HG03135 (cell line): ENCODE results near the gene FIZ1.

ENCODE experiments used
- ATAC-seq: cut with Tn5 transposase; IDR thresholded peaks from one replicate; pipeline ENCODE4 v1.9.1; 2021; ENCODE audit warnings: mild to moderate bottlenecking, moderate library complexity; ENCODE audit not compliant: unreplicated experiment

FIZ1 gene

DNA sequence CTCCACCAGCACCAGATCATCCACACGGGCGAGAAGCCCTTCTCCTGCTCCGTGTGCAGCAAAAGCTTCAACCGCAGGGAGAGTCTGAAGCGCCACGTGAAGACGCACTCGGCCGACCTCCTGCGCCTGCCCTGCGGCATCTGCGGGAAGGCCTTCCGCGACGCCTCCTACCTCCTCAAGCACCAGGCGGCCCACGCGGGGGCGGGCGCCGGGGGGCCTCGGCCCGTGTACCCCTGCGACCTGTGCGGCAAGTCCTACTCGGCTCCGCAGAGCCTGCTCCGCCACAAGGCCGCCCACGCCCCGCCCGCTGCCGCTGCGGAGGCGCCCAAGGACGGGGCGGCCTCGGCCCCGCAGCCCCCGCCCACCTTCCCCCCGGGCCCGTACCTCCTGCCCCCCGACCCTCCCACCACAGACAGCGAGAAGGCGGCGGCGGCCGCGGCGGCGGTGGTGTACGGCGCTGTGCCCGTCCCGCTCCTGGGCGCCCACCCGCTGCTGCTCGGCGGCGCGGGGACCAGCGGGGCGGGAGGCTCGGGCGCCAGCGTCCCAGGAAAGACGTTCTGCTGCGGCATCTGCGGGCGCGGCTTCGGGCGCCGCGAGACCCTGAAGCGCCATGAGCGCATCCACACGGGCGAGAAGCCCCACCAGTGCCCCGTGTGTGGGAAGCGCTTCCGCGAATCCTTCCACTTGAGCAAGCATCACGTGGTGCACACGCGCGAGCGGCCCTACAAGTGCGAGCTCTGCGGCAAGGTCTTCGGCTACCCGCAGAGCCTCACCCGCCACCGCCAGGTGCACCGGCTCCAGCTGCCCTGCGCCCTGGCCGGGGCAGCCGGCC, 15.6 kb upstream of the FIZ1 start:
- ATAC-seq = no peak

DNA sequence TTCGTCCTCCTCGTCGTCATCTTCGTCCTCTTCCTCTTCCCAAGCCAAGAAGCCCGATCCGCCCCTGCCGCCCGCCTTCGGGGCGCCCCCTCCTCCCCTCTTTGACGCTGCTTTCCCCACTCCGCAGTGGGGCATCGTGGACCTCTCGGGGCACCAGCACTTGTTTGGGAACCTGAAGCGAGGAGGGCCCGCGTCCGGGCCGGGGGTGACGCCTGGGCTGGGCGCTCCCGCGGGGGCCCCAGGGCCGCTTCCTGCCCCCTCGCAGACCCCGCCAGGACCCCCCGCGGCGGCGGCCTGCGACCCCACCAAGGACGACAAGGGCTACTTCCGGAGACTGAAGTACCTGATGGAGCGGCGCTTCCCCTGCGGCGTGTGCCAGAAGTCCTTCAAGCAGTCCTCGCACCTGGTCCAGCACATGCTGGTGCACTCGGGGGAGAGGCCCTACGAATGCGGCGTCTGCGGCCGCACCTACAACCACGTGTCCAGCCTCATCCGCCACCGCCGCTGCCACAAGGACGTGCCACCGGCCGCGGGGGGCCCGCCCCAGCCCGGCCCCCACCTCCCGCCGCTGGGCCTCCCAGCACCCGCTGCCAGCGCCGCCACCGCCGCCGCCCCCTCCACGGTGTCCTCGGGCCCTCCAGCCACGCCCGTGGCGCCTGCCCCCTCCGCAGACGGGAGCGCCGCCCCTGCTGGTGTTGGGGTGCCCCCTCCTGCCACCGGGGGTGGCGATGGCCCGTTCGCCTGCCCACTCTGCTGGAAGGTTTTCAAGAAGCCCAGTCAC, 14.8 kb upstream of the FIZ1 start:
- no peak for ATAC-seq

DNA sequence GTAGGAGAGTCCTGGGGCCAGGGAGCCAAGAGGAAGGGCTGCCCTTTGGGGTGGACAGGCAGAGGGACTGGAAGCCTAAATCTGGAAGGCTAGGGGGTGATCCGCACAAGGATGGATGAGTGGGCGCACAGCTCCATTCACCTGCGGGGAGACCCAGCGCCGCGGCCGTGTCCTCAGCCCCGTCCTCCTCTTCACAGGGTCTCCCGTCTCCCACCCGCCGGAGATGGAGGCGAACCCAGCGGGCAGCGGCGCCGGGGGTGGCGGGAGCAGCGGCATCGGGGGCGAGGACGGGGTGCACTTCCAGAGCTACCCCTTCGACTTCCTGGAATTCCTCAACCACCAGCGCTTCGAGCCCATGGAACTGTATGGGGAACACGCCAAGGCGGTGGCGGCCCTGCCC, 14.1 kb upstream of the FIZ1 start:
- no peak for ATAC-seq

DNA sequence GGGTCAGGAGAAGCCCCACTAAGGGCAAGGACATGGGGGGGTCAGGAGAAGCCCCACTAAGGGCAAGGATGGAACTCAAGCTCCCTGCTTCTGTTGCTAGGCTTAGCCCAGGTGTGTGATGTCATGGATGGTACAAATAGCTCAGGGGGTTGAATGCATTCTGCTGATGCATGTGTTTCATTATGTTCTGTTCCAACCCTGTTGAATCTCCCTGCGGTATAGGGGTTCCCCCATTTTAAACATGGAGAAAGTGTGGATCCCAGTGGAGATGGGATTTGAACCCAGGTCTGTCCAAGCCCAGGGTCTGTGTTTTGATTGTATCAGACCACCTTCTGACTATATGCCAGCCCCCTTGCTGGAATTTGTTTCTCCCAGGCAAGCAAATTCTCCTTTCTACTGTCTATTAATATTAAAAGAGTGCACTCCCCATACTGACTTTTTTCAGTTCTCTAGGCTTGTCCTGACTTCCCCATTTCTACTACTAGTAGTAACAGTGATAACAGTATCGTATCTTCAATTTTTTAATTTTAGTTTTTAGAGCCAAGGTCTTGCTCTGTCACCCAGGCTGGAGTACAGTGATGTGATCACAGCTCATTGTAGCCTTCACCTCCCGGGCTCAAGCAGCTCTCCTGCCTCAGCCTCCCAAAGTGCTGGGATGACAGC, 12.8 kb upstream of the FIZ1 start:
- ATAC-seq = no peak

DNA sequence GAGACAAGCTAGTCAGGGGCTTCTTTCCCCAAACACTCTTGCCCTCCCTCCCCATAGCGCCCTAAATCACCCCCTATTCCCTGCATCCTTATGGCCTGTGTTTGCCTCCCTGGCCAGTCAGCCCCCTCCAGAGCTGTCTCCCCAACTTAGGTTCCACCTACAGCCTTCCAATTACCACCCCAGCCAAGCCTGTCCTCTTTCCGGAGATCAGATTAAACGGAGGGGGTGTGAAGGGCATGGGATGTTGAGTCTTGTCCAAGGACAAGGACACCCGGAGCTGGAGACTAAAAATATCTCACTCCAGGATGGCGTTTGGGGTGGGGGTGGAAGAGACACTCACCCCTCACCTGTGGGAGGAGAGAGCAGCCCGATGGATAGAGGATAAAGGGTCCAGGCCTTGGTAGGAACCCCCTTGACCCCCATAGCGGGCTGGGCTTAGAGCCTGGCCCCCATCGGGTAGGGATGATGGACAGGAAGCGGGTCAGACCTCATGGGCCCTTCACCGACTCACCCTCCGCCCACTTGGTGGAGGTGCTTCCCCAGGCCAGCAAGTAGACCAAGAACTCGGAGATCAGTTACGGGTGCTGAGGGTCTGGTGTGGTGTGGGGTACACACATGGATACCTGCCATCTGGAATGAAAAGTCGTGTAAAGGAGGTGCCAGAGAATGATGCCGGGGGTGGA, 12.1 kb upstream of the FIZ1 start:
- ATAC-seq = no peak

DNA sequence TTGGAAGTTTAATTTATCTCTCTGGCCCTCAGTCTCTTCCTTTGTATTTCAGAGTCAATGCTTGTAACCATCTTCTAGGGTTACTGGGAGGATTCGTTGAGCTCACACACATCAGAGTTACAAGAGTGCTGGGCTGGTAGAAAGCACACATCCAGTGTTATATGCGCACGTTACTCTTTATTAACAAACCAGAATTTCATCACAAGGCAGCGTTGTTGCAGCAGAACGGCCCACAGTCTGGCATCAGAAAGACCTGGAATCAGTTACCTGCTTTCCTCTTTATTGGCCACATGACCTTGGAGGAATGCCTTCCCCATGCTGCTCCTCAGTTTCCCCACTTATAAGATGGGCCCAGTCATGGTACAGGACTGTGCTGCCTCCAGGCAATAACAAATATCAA, 10.0 kb upstream of the FIZ1 start:
- ATAC-seq = no peak

DNA sequence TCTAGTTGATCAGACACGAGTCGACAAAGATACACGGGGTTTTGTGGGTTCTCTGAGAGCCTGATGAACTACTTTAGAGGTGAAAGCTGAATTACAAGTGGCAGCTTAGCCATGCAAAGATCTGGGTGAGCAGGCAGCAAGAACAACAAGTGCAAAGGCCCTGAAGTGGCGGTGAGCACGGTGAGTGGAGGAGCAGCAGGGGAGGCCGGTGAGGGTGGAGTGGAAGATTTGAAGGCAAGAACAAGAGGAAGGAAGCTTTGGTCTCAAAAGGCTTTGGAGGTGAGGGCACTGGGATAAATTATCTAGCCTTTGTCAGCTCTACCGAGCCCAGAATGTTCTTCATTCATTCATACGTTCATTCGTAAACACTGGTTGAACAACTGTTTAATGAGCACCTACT, 7.5 kb upstream of the FIZ1 start:
- no peak for ATAC-seq

DNA sequence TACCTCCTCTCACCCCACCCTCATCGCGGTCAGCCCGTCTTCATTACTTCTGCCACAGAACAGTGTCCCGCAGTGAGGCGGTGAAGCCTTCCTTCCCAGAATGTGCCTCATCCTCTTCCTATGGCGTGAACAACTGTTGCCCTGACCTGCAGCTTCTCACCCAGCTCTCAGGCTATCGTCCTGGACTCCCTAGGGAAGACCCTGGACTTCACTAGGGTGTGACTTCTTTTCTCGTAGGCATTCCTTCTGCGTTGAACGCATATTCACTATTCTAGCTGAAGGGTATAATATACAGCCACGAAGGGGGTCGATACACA, 7.1 kb upstream of the FIZ1 start:
- no peak for ATAC-seq

DNA sequence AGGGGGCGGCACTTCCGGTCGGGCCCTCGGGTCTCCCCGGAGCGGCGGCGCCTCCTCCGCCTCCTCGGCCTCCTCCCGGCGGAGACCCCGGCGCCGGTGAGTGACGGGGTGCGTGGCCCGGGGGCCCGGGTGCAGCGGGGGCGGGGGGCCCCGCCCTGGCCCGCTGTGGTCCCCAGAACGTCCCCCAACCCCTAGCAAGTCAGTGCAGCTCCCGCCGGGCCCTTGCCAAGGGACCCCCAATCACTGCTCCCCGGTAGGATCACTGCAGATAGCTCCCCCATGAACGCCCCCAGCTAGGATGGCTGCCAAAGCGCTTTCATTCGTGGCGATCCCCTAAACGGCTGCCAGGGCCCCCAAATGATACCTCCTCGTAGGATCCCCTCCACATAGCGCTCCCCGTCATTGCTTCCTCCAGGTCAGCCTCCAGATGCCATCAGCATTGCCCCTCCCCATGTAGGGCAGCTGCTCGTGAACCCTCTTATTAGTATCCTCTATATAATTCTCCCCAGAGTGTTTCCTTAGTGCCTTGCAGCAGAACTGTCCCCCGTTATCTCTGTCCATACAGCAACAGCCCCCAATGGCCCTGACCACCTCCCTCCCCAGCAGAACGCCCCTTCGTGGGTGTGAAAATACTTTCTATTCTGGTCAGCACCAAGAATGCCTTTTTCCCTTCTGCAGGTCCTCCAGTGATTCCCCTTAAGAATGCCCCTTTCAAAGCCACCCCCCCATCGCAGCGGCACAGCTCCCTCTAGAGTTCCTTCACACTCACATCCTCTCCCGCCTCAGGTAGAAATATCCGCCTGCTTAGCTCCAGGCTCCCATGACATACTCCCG, 6.5 kb upstream of the FIZ1 start, which contains the start of gene ZNF865:
TSS of gene ZNF865 (plus strand) at position 11 of the 834 bp plus-strand sequence. CDS start 7,972 bp downstream, outside the sequence.
- ATAC-seq = peak; percentile 34

DNA sequence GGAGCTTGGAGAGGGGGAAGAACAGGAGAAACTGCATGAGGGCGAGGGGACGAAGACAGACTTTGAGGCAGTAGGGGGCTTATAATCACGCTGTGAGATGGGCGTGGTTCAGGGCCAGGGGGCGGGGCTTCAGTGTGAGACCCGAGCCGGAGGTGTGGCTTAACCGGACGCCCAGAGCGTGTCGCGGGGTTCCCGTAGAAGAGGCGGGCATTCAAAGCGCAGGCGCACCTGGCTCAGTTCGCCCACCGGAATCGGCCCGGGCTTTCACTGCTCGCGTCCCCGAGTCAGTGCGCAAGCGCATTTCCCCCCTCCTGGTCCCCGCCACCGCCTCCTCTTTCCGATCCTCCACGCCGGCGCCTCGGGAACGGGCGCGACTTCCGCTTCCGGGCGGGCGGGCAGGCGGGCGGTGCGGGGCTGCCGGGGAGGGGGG, 5.9 kb upstream of the FIZ1 start:
- ATAC-seq = peak; percentile 62

DNA sequence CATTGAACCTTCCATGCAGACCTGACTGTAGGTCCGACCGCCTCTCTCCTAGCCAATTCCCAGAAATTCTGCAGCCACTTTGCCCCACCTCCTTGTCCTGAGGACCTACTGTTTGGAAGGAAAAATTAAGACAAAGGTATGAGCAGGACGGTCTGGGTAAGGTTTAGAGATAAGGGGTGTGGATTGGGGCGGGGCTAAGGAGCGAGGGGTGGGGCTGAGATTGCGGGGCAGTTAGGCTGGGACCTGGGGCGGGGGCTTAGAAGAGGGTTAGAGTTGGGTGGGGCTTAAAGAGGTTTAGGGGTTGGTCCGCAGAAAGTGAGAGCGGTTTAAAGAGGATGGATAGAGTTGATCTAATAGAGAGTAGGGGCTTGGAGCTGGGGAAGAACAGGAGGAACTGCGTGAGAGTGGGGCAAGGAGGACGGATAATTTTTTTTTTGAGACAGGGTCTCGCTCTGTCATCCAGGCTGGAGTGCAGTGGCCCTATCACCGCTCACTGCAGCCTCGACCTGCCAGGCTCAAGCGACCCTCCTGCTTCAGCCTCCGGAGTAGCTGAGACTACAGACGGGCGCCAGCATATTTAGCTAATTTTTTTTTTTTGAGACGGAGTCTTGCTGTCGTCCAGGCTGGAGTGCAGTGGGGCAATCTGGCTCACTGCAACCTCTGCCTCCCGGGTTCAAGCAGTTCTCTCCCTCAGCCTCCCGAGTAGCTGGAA, 4.4 kb upstream of the FIZ1 start:
- ATAC-seq = no peak

DNA sequence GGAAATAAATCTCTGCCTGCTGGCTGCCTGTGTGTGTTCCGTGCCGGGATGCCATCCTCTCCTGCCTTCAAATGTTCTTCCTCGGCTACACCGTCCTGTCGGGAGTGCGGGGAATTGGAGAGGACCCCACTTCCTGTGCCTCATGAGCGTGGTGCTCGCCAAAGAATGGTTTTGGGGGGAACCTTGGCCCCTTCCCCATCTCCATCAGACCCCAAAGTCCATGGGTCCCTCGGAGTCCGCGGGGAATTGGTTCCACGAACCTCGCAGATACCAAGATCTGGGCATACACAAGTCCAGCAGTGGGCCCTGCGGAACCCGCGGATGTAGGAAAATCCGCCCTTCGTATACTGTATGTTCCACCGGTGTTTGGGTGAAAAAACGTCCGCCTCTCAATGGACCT, 3.8 kb upstream of the FIZ1 start:
- ATAC-seq = no peak

DNA sequence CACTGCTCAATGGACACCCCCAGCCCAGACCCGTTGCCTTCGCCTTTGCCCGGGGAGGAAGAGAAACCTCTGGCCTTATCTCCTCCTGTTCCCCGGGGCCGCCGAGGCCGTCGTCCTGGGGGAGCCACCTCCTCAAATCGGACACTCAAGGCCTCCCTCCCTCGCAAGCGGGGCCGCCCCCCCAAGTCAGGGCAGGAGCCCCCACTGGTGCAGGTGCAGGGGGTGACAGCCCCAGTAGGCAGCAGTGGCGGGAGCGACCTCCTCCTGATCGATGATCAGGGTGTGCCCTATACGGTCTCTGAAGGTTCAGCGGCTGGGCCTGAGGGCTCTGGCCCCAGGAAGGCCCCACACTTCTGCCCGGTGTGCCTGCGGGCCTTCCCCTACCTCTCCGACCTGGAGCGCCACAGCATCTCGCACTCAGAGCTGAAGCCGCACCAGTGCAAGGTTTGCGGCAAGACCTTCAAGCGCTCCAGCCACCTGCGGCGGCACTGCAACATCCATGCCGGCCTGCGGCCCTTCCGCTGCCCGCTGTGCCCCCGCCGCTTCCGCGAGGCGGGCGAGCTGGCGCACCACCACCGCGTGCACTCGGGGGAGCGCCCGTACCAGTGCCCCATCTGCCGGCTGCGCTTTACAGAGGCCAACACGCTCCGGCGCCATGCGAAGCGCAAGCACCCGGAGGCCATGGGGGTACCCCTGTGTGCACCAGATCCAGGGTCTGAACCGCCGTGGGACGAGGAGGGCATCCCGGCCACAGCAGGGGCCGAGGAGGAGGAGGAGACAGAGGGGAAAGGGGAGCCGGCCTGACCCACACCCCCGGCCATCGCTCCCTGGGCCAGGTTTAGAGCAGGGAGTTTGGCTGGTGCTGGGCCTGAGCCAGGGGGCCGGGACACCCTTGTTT, 3.0 kb upstream of the FIZ1 start:
- ATAC-seq = no peak

DNA sequence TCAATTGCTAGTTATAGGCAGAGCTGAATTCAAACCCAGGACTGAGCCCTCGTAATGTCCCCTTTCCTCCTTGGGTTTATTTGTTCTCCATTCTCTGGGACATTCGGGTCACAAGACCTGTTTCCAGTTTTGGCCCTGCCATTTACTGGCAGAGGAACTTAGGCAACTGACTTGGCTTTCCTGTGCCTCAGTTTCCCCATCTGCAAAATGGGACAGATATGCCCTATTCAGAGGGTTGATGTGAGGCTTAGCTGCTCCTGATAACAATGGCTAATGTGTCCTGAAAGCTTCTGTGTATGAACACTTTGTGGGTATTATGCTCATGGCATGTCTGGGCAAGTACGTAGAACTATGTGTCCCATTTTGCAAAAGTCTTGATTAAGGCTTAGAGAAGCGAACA, 1.8 kb upstream of the FIZ1 start:
- no peak for ATAC-seq

DNA sequence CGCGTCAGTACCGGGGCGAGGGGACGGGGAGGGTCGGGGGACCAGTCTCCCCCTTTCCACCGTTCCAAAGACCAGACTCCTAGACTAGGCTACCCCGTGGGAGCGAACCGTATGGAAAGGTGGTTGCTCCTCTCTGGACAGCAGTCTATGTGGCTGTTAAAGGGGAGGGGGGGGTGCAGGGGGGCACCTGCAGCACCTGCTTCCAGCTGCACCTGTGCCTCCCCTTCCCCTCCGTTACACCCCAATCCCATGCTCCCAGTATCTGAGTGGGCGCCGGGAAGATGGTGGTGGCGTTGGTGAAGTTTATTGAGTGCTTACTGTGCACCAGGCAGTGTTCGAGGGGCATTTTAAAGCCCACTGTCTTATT, 1.3 kb upstream of the FIZ1 start:
- no peak for ATAC-seq

DNA sequence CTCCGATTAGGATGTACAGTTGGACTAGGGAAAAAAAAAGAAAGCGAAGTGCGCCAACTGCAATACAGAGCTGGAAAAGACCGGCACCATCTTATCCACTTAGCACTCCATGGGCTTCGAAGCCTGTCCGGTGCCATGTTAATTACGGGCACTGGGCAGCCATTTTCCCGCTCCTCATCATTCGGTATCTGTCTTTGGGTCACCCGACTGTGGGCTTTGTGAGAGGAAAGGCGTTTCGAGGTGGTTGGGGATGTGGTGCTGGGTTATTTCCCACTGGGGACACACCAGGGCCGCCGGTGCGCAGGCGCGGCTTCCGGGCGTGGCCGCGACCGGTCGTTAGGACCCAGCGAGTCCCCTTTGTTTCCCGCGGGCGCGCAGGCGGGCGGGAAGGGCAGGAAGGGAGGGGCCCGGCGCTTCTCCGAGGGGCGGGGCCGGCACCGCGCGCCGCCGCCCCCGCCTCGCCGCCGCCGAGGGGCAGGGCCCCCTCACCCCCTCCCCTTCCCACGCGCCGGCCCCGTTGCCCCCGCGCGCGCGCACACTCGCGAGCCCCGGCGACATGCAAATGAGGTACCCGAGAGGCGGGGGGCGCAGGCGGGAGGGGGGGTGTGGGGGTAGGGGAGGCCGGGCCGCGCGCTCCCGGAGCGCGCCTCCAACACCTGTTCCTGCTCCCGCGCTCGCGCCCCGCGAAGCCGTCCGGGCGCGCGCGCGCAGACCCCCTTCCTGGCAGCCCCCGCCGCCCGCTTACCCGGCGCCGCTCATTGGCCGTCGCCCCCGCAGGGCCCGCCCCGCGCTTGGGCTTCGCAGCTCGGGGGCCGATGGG, 735 bp upstream of the FIZ1 start, which contains the start of gene ZNF524:
TSS of gene ZNF524 (plus strand) at position 447 of the 820 bp plus-strand sequence. CDS start 1,825 bp downstream, outside the sequence.
- peak; percentile 47 for ATAC-seq

DNA sequence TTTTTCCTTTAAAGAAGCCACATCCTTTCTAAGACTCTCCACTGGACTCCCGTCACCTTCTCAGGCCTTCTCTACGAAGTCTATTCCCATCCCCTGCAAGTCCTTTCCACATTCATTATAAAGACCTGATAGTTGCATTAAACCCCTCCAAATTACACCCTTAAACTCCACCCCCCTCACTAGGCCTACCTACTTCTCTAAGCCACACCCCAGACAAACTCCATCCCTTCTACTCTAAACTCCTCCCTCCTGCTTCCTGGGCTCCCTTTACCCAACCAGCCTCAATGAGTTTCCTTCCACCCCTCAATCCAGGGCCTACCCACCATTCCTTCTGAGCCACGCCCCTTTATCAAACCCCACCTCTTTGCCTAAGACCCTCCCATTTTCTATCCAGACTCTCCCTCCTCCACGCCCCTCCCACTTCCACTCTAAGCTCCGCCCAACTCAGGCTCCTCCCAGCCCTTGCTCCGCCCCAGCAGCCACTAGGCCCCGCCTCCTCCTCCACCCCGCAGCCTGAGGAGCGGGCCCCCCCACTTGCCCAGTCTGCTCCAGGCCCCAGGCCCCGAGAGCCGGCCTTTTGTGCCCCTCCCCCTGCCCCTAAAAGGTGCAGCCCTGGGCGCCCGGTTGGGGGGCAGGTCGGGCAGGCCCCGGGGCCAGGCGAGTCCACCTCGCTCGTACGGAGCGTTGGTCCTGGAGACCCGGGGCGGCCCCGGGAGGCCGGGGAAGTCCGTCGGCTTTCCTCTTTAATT, 424 bp downstream of the FIZ1 start:
- ATAC-seq = peak; percentile 45
